Esophagus muscularis mucosa (tissue), 4 donors: Measurements from ENCODE around the gene ZNF99. TPM values are rescaled to one million over a fixed set of nuclear protein-coding genes. Genes with fewer than 3 reads are reported as not detected.

Source experiments
- DNase-seq: peaks from one replicate; pipeline ENCODE4 v3.0.0-alpha.2; 2017; ENCODE audit errors: extremely low spot score
- H3K27ac ChIP-seq, 4 donors: fragments of 200-600 bp; sonication (generic); replicated peaks in 1 of 4; 1 replicate in 3 of 4; 2 replicates in 1 of 4; pipeline ENCODE4 v1.5.1; 2016 to 2019; ENCODE audit warnings: mild to moderate bottlenecking in 1 of 4
- H3K27me3 ChIP-seq, 4 donors: fragments of 200-600 bp; sonication (generic); one replicate each; pipeline versions ENCODE4 v1.5.1 to v1.6.0; 2016 to 2019
- H3K36me3 ChIP-seq, 4 donors: fragments of 200-600 bp; sonication (generic); one replicate each; pipeline ENCODE4 v1.5.1; 2016 to 2019
- H3K4me1 ChIP-seq, 4 donors: fragments of 200-600 bp; sonication (generic); one replicate each; pipeline ENCODE4 v1.5.1; 2016 to 2019
- H3K4me3 ChIP-seq, 4 donors: fragments of 200-600 bp; sonication (generic); 1 replicate in 2 of 4; 2 replicates in 2 of 4; pipeline ENCODE4 v1.5.1; 2016 to 2019; ENCODE audit warnings: mild to moderate bottlenecking in 4 of 4, moderate library complexity in 1 of 4
- H3K9me3 ChIP-seq, 4 donors: fragments of 200-600 bp; sonication (generic); 1 replicate in 3 of 4; 2 replicates in 1 of 4; pipeline ENCODE4 v1.5.1; 2016 to 2019
- CTCF ChIP-seq, 3 experiments: fragments of 200-600 bp in 2 of 3; fragments of 450-650 bp in 1 of 3; sonication (generic) in 2 of 3; IDR thresholded peaks; one replicate each; pipeline ENCODE4 v1.5.1; 2017 to 2019; ENCODE audit warnings: antibody characterized with exemption in 3 of 3, mild to moderate bottlenecking in 2 of 3, moderate library complexity in 1 of 3
- EP300 ChIP-seq: sonication (generic); formaldehyde crosslinking; IDR thresholded peaks from one replicate; pipeline ENCODE4 v1.6.1; 2017; ENCODE audit warnings: antibody characterized with exemption
- POLR2A ChIP-seq: fragments of 450-650 bp; IDR thresholded peaks from one replicate; pipeline ENCODE4 v1.6.1; 2017; ENCODE audit warnings: antibody characterized with exemption, moderate library complexity, mild to moderate bottlenecking, low read depth
- POLR2AphosphoS5 ChIP-seq, 2 donors: sonication (generic); formaldehyde crosslinking; IDR thresholded peaks; one replicate each; pipeline ENCODE4 v1.6.1; 2017; ENCODE audit warnings: antibody characterized with exemption in 2 of 2
- WGBS: methylation state at CpG from one replicate; pipeline ENCODE4 v1.1.5; 2018; 5-methylcytosine and 5-hydroxymethylcytosine counted together
- intact Hi-C: fragments of 100-400 bp; cut with DNase I; formaldehyde crosslinking; loops from one replicate; pipeline ENCODE4 v1.15.1; 2023
- total RNA-seq, 4 donors: library from RNA; depleted of rRNA; stranded (reverse); fragments of >200 nt; gene quantifications; one replicate each; pipeline versions ENCODE4 v1.1.0 to v1.2.1, GENCODE V29; 2016

The ZNF99 gene
- total RNA-seq = under 1 TPM in 3 of 4 donors, not detected in 1; under 0.01 to 0.29 (median under 0.01) TPM

- TF ChIP-seq EP300 (no peak), POLR2AphosphoS5 (IDR thresholded peaks at IDR 0.05) (peak in 1 of 2 donors; percentile 35), POLR2A (no peak)
- Histone ChIP-seq H3K27me3 (peaks cover 0 to 13% (median 0%) of the 10 kb centered on the region in 4 donors), H3K27ac (no peak within 1 kb of the TSS), H3K4me3 (peak within 1 kb of the TSS; percentile 44 to 55 (median 51)), H3K9me3 (no peaks in the 10 kb centered on the region), H3K36me3 (no peaks in the 10 kb centered on the region), H3K4me1 (no peaks in the 10 kb centered on the region)
- 7% methylated on average over 27 of the region's 36 CpGs for WGBS
- intact Hi-C loops = no loop called here
- DNase-seq = no peak
Measured at GRCh38 chr19:22783651-22784410, at the start of gene ZNF99. Gene ZNF99 (minus strand): TSS chr19:22784151. CDS start chr19:22784016, 135 bp downstream.

- intact Hi-C loops = no loop called here
- Histone ChIP-seq H3K27ac (no peak within 1 kb of the TSS), H3K9me3 (peaks cover 0 to 28% (median 2%) of the 10 kb centered on the region in 4 donors), H3K4me3 (no peak within 1 kb of the TSS), H3K27me3 (peaks cover 0 to 9% (median 0%) of the 10 kb centered on the region in 4 donors), H3K36me3 (no peaks in the 10 kb centered on the region), H3K4me1 (no peaks in the 10 kb centered on the region)
- WGBS = 9% methylated on average over 17 of the region's 31 CpGs
- DNase-seq = no peak
- TF ChIP-seq CTCF (IDR thresholded peaks at IDR 0.05) (no peak), EP300 (no peak), POLR2A (no peak), POLR2AphosphoS5 (IDR thresholded peaks at IDR 0.05) (no peak)
Measured at GRCh38 chr19:22832031-22832762, 48.2 kb upstream of the ZNF99 start, which contains the start of gene ZNF723. Gene ZNF723 (plus strand): TSS chr19:22832291. CDS start chr19:22832380, 89 bp downstream.

GRCh38 chr19:22831211-22831610 lies 47.3 kb upstream of the ZNF99 start:
- WGBS = 93% methylated on average over 11 of the region's 11 CpGs

GRCh38 chr19:22814124-22814523 lies 30.2 kb upstream of the ZNF99 start:
- H3K4me1 ChIP-seq = no peaks in the 10 kb centered on the region
- H3K4me3 ChIP-seq = no peak overlapping the region
- TF ChIP-seq POLR2AphosphoS5 (IDR thresholded peaks at IDR 0.05) (no peak), POLR2A (no peak), EP300 (no peak), CTCF (IDR thresholded peaks at IDR 0.05) (no peak)
- H3K27me3 ChIP-seq = no peaks in the 10 kb centered on the region
- H3K9me3 ChIP-seq = no peaks in the 10 kb centered on the region
- no peak for DNase-seq
- intact Hi-C loops = no loop called here
- WGBS = 89% methylated on average over 2 of the region's 2 CpGs
- no peak overlapping the region for H3K27ac ChIP-seq
- no peaks in the 10 kb centered on the region for H3K36me3 ChIP-seq

More at GRCh38 chr19:22831211-22831610, 47.3 kb upstream of the ZNF99 start:
- intact Hi-C loops = no loop called here
- peaks cover 0 to 9% (median 0%) of the 10 kb centered on the region in 4 donors for H3K27me3 ChIP-seq
- no peak overlapping the region for H3K4me3 ChIP-seq
- no peak for DNase-seq
- no peak overlapping the region for H3K27ac ChIP-seq
- TF ChIP-seq EP300 (no peak), POLR2AphosphoS5 (IDR thresholded peaks at IDR 0.05) (no peak), POLR2A (no peak), CTCF (IDR thresholded peaks at IDR 0.05) (no peak)
- peaks cover 0 to 28% (median 2%) of the 10 kb centered on the region in 4 donors for H3K9me3 ChIP-seq
- H3K36me3 ChIP-seq = no peaks in the 10 kb centered on the region
- no peaks in the 10 kb centered on the region for H3K4me1 ChIP-seq
